GM19328 (cell line): ENCODE results near the gene TTR.
A peak's percentile ranks its signal among the peaks of the same experiment; 100 is the strongest.

Experiments
- ATAC-seq: cut with Tn5 transposase; IDR thresholded peaks from one replicate; pipeline ENCODE4 v1.9.1; 2021; ENCODE audit warnings: mild to moderate bottlenecking, moderate library complexity; ENCODE audit not compliant: unreplicated experiment

TTR gene

GRCh38 chr18:31612124-31612523 lies 20.4 kb downstream of the TTR start:
- no peak for ATAC-seq

GRCh38 chr18:31614044-31614443 lies 22.4 kb downstream of the TTR start:
- ATAC-seq, result no peak

GRCh38 chr18:31616586-31616985 lies 24.9 kb downstream of the TTR start:
- ATAC-seq, result no peak

- no peak for ATAC-seq
These were observed 25.5 kb downstream of the TTR start for GRCh38 chr18:31617031-31617717.

GRCh38 chr18:31618801-31619200 lies 27.1 kb downstream of the TTR start:
- no peak for ATAC-seq

GRCh38 chr18:31619291-31619690 lies 27.6 kb downstream of the TTR start:
- no peak for ATAC-seq

GRCh38 chr18:31624892-31625640 lies 33.4 kb downstream of the TTR start:
- ATAC-seq, result no peak

GRCh38 chr18:31626409-31626808 lies 34.7 kb downstream of the TTR start:
- no peak for ATAC-seq

- ATAC-seq, result no peak
These were observed 38.9 kb downstream of the TTR start for GRCh38 chr18:31630549-31630948.

- no peak for ATAC-seq
These were observed 39.8 kb downstream of the TTR start for GRCh38 chr18:31631526-31631925.

GRCh38 chr18:31632356-31632755 lies 40.7 kb downstream of the TTR start:
- ATAC-seq, result no peak

GRCh38 chr18:31633392-31634330 lies 42.0 kb downstream of the TTR start:
- ATAC-seq, result peak; percentile 7

- ATAC-seq, result peak; percentile 98
These were observed 42.6 kb downstream of the TTR start for GRCh38 chr18:31634331-31634713.

GRCh38 chr18:31636387-31636786 lies 44.7 kb downstream of the TTR start:
- no peak for ATAC-seq

- no peak for ATAC-seq
These were observed 45.8 kb downstream of the TTR start for GRCh38 chr18:31637445-31637844.

GRCh38 chr18:31643003-31643402 lies 51.3 kb downstream of the TTR start:
- no peak for ATAC-seq

- no peak for ATAC-seq
These were observed 53.7 kb downstream of the TTR start for GRCh38 chr18:31645411-31645810.

GRCh38 chr18:31646332-31647126 lies 54.9 kb downstream of the TTR start:
- no peak for ATAC-seq

- ATAC-seq, result no peak
These were observed 55.6 kb downstream of the TTR start for GRCh38 chr18:31647127-31647753.
